Measurements from ENCODE around the gene FUS. TPM values are rescaled to one million over a fixed set of nuclear protein-coding genes. Genes with fewer than 3 reads are reported as not detected.

FUS gene
- total and polyA plus RNA-seq, 2 of the 13 experiments (the other 11 are each of a cell fraction or from before 2014, with no cell fraction given) = 68.1 to 168 TPM

- TF ChIP-seq, protein P1, sequence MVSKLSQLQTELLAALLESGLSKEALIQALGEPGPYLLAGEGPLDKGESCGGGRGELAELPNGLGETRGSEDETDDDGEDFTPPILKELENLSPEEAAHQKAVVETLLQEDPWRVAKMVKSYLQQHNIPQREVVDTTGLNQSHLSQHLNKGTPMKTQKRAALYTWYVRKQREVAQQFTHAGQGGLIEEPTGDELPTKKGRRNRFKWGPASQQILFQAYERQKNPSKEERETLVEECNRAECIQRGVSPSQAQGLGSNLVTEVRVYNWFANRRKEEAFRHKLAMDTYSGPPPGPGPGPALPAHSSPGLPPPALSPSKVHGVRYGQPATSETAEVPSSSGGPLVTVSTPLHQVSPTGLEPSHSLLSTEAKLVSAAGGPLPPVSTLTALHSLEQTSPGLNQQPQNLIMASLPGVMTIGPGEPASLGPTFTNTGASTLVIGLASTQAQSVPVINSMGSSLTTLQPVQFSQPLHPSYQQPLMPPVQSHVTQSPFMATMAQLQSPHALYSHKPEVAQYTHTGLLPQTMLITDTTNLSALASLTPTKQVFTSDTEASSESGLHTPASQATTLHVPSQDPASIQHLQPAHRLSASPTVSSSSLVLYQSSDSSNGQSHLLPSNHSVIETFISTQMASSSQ (IDR thresholded peaks at IDR 0.05; ENCODE audit: low read depth) = no peak
- TF ChIP-seq, protein P1 (CRISPR knock-in tag; IDR thresholded peaks at IDR 0.05; ENCODE audit: borderline replicate concordance) = no peak
- TF ChIP-seq ZNF672 (CRISPR knock-in tag; IDR thresholded peaks at IDR 0.05) = no peak
- no peak for TF ChIP-seq KDM5B (CRISPR knock-in tag; IDR thresholded peaks at IDR 0.05; ENCODE audit: borderline replicate concordance)
- no peak for TF ChIP-seq HOXA3 (CRISPR knock-in tag; IDR thresholded peaks at IDR 0.05)
- TF ChIP-seq CEBPB (IDR thresholded peaks at IDR 0.05; ENCODE audit: borderline replicate concordance, low read depth, low read length) = no peak
- 0 out of 2 replicates have a peak, but pooled peaks have one; percentile 46 for TF ChIP-seq ZNF296 (CRISPR knock-in tag; conservative IDR thresholded peaks at IDR 0.05)
- TF ChIP-seq ZNF496 (CRISPR knock-in tag; IDR thresholded peaks at IDR 0.05; ENCODE audit: insufficient replicate concordance) = no peak
- no peak for TF ChIP-seq ZKSCAN1 (IDR thresholded peaks at IDR 0.05; ENCODE audit: low read length)
- no peak for TF ChIP-seq ZNF563 (CRISPR knock-in tag; IDR thresholded peaks at IDR 0.05)
- TF ChIP-seq AFF4 (CRISPR knock-in tag; IDR thresholded peaks at IDR 0.05) = no peak
- no peak for TF ChIP-seq ZSCAN25 (CRISPR knock-in tag; IDR thresholded peaks at IDR 0.05)
- TF ChIP-seq MXI1 (IDR thresholded peaks at IDR 0.05; ENCODE audit: borderline replicate concordance, low read depth, low read length) = 0 out of 3 replicates have a peak, but pooled peaks have one; percentile 21
- TF ChIP-seq HHEX (CRISPR knock-in tag; IDR thresholded peaks at IDR 0.05) = no peak
- TF ChIP-seq RFX1 (IDR thresholded peaks at IDR 0.05) = no peak
- TF ChIP-seq, protein P2, sequence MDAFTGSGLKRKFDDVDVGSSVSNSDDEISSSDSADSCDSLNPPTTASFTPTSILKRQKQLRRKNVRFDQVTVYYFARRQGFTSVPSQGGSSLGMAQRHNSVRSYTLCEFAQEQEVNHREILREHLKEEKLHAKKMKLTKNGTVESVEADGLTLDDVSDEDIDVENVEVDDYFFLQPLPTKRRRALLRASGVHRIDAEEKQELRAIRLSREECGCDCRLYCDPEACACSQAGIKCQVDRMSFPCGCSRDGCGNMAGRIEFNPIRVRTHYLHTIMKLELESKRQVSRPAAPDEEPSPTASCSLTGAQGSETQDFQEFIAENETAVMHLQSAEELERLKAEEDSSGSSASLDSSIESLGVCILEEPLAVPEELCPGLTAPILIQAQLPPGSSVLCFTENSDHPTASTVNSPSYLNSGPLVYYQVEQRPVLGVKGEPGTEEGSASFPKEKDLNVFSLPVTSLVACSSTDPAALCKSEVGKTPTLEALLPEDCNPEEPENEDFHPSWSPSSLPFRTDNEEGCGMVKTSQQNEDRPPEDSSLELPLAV (CRISPR knock-in tag; conservative IDR thresholded peaks at IDR 0.05; ENCODE audit: low read depth) = no peak
- TF ChIP-seq PBX3 (CRISPR knock-in tag; IDR thresholded peaks at IDR 0.05; ENCODE audit: borderline replicate concordance) = no peak
- no peak for TF ChIP-seq DPF2 (CRISPR knock-in tag; IDR thresholded peaks at IDR 0.05; ENCODE audit: borderline replicate concordance, low read depth)
- no peak for TF ChIP-seq ZNF451 (CRISPR knock-in tag; IDR thresholded peaks at IDR 0.05)
- TF ChIP-seq RBM22 (optimal IDR thresholded peaks at IDR 0.05; ENCODE audit: low read length) = peak; percentile 53
These were observed 1.3 kb downstream of the FUS start (continued) for GRCh38 chr16:31181102-31181830.

All from HepG2 (cell line).